Endothelial cell of coronary artery (primary cell): Measurements from ENCODE around the gene ATF6B. TPM values are rescaled to one million over a fixed set of nuclear protein-coding genes. Genes with fewer than 3 reads are reported as not detected.

Experiments used
- total RNA-seq: library from RNA; depleted of rRNA; stranded (reverse); fragments of >200 nt; gene quantifications from 2 replicates; pipeline ENCODE4 v1.2.3, GENCODE V29; 2014

The ATF6B gene
- total RNA-seq: 11.1 and 11.2 TPM in 2 replicates

DNA sequence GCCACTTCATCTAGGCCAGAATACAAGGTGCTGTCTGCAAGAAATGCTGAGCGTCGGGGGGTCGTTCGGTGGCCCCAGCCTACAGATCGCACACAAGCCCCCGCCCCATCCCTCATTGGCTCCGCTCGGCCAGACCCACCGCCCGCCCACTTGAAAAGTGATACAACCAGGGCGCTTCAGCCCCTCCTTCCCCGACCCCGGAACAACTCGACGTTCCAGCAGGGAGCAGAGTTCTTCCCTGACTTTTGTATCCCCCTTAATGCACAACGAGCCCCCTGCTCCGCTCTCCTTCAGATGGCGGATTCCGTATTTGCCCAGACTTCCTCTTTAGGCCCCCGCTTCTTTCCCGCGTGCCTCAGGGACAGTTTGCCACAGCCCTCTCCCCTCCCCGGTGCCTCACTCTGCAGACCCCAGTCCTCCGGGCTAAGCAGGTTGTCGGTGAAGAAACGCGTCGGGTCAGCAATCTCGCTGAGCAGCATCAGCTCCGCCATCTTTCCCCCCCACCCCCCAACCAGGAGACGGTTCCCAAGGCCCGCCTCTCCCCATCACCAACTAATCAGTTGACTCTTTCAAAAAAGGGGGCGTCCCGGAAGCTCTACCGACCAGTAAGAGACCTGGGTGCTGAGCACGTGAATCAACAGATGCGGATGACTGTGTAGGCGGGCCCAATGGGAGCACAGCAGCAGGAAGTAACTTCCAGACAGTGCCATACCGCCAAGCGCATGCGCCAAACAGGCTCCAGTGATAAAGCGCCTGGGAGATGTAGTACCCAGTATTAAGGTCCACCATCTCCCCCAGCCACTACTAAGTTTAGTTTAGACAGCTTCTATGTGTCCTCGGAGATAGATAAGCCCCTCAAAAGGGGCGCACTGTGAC is at the start of gene ATF6B:
TSS of gene ATF6B (minus strand) at position 530 of the 876 bp plus-strand sequence. CDS start at position 491, 39 bp downstream.

DNA sequence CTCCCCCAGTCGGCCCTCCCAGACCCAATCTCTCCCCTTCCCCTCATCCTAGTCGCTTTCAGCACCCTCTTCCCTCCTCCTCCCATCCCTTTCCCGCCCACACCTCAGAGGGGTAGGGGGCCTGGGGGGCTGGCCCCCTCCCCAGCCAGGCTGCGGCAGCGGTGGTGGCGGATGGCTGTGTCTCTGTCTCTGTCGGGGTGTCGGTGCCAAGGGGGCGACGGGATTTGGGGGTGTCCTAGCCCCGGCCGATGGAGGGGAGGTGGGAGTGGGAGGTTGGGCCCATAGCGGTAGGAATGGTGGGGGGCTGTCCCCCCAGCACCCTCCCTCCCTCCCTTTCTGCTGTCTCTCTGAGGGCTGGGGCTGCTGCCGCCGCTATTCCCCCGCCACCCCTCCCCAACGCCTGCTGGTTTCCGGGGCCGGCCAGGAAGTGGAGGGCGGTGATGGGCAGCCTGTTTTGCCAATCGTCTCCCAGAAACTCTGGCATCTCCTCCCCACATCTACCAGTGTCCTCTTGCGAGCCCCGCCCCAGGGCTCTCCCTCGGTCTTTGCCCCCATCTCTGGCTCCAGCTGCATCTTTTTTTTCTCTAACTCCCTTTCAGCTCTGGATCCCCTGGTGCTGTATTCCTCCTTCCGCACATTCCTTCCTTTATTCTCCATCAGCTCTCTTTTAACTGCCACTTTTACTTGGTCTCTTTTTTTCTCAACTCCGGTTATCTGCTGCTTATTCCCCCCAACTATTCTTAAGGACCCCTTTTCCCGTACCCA is 47.8 kb upstream of the ATF6B start, which contains the start of gene AGPAT1:
TSS of gene AGPAT1 (minus strand) at position 374 of the 765 bp plus-strand sequence. CDS start 4,588 bp downstream, outside the sequence.

DNA sequence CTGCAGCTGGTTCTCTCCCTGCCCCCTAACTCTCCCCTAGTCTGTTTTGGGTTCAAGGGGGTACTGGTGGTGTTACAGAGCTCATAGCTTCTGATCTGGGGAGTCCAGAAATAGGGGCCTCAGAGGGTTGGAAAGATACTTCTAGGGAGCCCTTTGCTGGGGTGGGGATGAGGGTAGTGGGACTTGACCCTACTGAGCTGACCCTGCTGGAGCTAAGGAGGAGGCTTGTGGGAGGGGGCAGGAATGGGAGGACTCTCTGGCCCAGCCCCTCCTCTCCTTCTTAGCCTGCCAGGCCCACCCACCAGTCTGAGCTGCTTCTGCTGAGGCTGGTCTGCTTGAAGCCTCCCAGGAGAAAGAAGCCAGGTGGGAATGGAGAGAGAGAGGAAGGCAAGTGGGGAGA is 36.2 kb upstream of the ATF6B start, which contains the start of gene EGFL8:
TSS of gene EGFL8 (plus strand) at position 301 of the 400 bp plus-strand sequence. CDS start 1,571 bp downstream, outside the sequence.

DNA sequence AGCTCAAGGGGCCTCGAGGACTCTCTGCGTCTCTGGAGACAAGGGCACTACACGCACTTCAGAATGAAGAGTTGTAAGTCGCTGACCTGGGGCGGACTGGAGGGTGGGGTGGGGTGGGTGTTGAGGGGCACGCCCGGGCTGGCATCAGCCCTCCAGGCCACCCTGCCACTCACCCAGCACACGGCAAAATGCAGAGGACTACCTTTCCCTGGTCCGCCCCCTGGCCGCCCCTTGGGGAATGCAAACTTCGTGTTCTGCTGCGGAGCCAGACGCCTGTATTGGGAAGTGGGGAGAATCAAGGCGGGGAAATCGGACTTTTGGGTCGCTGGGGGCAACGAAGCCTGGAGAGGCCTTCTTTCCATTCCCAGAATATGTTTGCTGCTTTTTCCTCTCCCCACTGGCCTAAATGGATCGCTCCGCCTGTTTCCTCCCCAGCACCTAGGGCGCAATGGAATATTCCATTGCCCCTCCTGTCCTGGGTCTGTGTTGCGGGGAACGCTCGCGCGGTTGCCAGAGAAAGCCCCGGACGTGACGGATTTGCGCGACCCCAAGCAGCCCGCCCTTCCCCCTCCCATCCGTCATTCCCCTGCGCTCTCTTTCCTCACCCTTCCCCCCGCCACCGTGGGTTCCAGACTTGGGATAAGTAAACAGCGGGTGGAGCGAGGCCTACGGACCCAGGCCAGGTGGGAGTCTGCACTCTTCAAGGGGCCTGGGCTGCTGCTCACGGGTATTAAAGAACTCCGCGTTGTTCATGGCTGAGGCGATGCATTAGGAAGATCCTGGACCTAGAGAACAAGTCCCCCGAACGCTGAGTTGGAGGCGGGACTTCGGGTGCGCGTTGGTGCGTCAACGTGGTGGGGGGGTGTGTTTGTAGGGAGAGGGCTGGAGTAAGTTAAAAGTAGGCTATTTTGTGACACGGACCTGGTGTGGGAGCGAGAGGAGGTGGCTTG is 25.8 kb upstream of the ATF6B start, which contains the start of gene PPT2:
TSS of gene PPT2 (plus strand) at position 578 of the 950 bp plus-strand sequence. CDS start 454 bp downstream, outside the sequence.

DNA sequence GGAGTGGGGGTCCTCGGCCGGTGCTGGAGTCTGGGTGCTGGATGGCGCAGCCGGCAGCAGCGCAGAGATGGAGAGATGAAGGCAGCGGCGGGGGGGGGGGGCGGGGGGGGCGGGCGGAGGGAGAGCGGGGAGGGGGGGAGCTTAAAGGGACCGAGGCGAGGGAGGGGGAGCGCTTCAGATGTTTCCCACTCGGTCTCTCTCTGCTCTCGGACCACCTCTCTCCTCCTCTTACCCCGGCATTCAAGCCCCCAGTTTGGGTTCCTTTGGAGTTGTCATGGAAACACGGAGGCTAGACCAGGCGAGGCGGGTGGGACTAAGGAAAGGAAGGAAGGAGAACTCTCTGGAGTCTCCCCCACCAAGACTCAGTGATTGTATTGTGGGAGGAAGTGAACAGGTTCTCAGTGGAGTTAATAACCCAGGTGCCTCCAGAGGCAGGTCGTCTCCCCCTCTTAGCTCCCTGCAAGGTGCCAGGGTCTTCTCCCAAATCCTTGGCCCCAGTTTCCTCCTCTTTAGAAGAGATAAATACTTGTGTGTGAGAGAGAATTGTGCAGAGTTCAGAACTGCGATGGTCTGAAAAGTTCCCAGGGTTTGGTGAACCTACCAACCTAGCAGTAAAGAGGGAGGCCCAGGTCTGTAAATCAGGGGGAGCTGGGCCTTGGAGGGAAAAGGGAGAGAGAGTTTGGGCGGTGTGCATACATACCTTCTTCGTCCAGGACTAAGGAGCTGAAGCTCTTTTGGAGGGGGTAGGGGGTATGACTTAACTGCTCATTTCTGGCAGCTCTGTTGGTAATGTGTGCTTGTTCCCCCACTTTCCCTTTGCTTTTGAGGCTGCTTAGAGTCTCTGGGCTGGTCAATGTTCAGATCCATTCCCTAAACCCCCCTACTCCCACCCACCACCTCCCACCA is 24.1 kb upstream of the ATF6B start, which contains the start of gene PRRT1:
TSS of gene PRRT1 (minus strand) at position 77 of the 906 bp plus-strand sequence. CDS start 112 bp downstream, outside the sequence.

DNA sequence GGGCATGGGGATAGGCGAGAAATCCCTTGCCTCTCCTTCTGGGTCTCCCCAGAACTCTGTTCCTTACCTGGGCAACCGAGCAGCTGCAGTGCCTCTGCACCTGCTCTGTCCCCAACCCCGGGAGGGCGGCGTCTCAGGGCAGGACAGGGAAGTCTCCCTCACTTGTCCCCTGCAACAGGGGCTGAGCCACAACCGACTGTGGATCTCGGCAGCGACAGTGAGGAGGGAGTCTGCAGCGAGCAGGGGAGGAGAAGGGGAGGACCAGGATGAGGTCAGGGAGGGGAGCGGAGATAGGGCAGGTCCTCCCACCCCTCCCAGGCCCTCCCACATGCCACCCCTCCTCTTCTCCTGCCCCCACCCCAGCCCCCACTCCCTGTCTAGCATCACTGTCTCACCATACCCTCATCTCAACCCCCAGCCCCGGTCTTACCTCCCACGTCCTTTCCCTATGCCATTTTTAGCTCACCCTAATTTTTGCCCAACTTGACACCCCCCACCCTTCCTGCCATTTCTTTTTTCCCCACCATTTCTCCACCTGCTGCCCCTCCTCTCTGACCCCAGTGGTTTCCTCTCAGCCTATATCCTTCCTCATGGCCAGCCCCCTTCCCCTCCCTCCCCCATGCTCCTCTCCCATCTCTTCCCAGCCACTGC is 18.8 kb downstream of the ATF6B start, which contains the start of gene TNXB:
TSS of gene TNXB (minus strand) at position 225 of the 651 bp plus-strand sequence. CDS start 11,140 bp downstream, outside the sequence.

Other genes starting within 250 kb of the ATF6B start
- under 0.01 TPM in 1 of 2 replicates, not detected in the other for gene SLC44A4, start 249.2 kb downstream of the ATF6B start, total RNA-seq
- gene EHMT2, start 230.5 kb downstream of the ATF6B start, total RNA-seq: 54.2 and 56.9 TPM in 2 replicates
- 4.2 and 6.8 TPM in 2 replicates for gene ZBTB12, start 226.2 kb downstream of the ATF6B start, total RNA-seq
- 0.19 TPM in 1 of 2 replicates, not detected in the other for gene C2, start 200.5 kb downstream of the ATF6B start, total RNA-seq
- 0.90 and 4.7 TPM in 2 replicates for gene CFB, start 182.2 kb downstream of the ATF6B start, total RNA-seq
- 99.7 and 109 TPM in 2 replicates for gene NELFE, start 169.3 kb downstream of the ATF6B start, total RNA-seq
- 40.9 and 43.4 TPM in 2 replicates for gene SKIC2, start 169.1 kb downstream of the ATF6B start, total RNA-seq
- gene DXO, start 156.1 kb downstream of the ATF6B start, total RNA-seq: 7.8 and 11.1 TPM in 2 replicates
- gene C4A, start 146.2 kb downstream of the ATF6B start, total RNA-seq: 0.99 and 2.0 TPM in 2 replicates
- gene C4B, start 113.5 kb downstream of the ATF6B start, total RNA-seq: 0.63 and 1.8 TPM in 2 replicates
- not detected in 2 replicates for gene CYP21A2, start 89.8 kb downstream of the ATF6B start, total RNA-seq
- gene TNXB, start 18.9 kb downstream of the ATF6B start, total RNA-seq: 0.36 and 1.5 TPM in 2 replicates
- 5.0 and 6.3 TPM in 2 replicates for gene FKBPL, start 2.0 kb upstream of the ATF6B start, total RNA-seq
- 0.09 TPM in 1 of 2 replicates, not detected in the other for gene PRRT1, start 23.7 kb upstream of the ATF6B start, total RNA-seq
- 52.3 and 52.8 TPM in 2 replicates for gene PPT2, start 25.9 kb upstream of the ATF6B start, total RNA-seq
- gene EGFL8, start 36.3 kb upstream of the ATF6B start, total RNA-seq: 1.6 and 2.5 TPM in 2 replicates
- gene AGPAT1, start 47.8 kb upstream of the ATF6B start, total RNA-seq: 8.4 and 13.0 TPM in 2 replicates
- 28.3 and 34.9 TPM in 2 replicates for gene RNF5, start 50.2 kb upstream of the ATF6B start, total RNA-seq
- gene AGER, start 56.0 kb upstream of the ATF6B start, total RNA-seq: 0.36 and 0.66 TPM in 2 replicates
- 37.0 and 42.5 TPM in 2 replicates for gene PBX2, start 62.0 kb upstream of the ATF6B start, total RNA-seq
- 4.2 and 5.5 TPM in 2 replicates for gene GPSM3, start 64.4 kb upstream of the ATF6B start, total RNA-seq
- 50.7 and 60.4 TPM in 2 replicates for gene NOTCH4, start 95.8 kb upstream of the ATF6B start, total RNA-seq
- gene TSBP1, start 243.7 kb upstream of the ATF6B start, total RNA-seq: under 0.01 TPM in 1 of 2 replicates, not detected in the other